22Rv1 (cell line): ENCODE data around the gene RPL13A.

ENCODE experiments used
- H3K27ac ChIP-seq: fragments of 450-650 bp; 2 replicates; pipeline ENCODE4 v1.5.1; 2017
- ZFX ChIP-seq: fragments of 450-650 bp; IDR thresholded peaks from 2 replicates; pipeline ENCODE4 v1.6.1; 2017; ENCODE audit warnings: antibody characterized with exemption, borderline replicate concordance
- TF ChIP-seq, protein P1 (sequence below): fragments of 450-650 bp; IDR thresholded peaks from 2 replicates; pipeline ENCODE4 v1.5.1; 2017; ENCODE audit warnings: mild to moderate bottlenecking

RPL13A gene

DNA sequence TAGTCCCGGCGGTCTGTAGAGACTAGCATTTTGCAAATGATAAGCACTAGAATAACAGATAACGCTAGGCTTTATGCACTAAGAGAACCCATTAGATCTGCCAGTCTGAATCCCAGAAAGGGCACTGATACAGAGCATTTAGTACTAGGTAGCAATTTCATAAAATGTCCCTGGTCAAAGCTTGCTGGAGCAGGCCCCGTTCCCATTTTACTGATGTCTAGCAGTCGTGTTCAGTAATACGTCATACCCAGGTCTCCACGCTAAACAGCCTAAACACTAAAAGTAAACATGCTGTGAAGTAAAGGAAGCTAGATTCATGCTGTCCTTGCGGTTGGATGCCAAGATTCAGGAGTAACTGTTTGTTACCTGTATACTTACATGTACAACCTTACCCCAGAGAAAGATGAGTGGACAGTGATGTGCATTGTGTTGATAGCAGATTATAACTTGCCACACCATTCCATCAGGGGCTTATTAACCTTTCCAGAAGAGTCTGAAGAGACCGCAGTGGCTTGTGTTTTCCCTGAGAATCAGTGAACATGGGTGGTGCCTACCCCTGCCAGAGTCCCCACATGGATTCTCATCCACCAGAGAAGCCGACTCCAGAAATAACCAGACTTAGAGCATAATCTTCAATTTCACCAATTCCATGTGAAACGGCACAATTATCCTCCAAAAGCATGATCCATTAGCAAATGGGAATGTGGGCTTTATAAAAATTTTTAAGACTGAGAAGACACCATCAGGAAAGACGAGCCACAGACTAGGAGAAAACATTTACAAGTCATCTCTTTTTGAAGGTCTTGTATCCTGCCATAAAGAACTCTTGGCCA, 5.4 kb downstream of the RPL13A start:
- TF ChIP-seq ZFX, result no peak
- TF ChIP-seq, protein P1, sequence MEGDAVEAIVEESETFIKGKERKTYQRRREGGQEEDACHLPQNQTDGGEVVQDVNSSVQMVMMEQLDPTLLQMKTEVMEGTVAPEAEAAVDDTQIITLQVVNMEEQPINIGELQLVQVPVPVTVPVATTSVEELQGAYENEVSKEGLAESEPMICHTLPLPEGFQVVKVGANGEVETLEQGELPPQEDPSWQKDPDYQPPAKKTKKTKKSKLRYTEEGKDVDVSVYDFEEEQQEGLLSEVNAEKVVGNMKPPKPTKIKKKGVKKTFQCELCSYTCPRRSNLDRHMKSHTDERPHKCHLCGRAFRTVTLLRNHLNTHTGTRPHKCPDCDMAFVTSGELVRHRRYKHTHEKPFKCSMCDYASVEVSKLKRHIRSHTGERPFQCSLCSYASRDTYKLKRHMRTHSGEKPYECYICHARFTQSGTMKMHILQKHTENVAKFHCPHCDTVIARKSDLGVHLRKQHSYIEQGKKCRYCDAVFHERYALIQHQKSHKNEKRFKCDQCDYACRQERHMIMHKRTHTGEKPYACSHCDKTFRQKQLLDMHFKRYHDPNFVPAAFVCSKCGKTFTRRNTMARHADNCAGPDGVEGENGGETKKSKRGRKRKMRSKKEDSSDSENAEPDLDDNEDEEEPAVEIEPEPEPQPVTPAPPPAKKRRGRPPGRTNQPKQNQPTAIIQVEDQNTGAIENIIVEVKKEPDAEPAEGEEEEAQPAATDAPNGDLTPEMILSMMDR, result no peak
- H3K27ac ChIP-seq, result peak overlapping the region; percentile 98

DNA sequence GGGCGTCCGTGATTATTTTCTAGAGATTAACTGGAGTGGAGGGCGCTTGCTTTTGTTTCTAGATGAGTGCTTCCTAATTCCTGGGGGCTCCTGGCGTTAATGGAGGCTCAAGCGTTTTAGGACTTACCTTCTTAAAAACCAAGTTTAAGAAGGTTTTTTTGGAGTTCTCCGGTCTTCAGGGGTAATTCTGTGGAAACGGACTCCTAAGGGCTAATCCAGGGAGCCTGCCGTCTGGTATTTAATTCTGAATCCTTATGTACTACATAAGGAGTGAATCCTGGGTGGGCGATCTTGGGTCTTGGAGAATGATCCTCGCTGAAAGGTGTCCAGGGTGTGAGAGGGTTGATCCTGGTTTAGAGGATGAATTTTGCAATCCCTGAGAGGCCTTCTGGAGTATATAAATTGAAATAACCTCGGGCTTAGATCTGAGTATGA, 9.2 kb downstream of the RPL13A start:
- H3K27ac ChIP-seq, result peak overlapping the region; percentile 98
- TF ChIP-seq ZFX, result no peak
- TF ChIP-seq, protein P1, result no peak

DNA sequence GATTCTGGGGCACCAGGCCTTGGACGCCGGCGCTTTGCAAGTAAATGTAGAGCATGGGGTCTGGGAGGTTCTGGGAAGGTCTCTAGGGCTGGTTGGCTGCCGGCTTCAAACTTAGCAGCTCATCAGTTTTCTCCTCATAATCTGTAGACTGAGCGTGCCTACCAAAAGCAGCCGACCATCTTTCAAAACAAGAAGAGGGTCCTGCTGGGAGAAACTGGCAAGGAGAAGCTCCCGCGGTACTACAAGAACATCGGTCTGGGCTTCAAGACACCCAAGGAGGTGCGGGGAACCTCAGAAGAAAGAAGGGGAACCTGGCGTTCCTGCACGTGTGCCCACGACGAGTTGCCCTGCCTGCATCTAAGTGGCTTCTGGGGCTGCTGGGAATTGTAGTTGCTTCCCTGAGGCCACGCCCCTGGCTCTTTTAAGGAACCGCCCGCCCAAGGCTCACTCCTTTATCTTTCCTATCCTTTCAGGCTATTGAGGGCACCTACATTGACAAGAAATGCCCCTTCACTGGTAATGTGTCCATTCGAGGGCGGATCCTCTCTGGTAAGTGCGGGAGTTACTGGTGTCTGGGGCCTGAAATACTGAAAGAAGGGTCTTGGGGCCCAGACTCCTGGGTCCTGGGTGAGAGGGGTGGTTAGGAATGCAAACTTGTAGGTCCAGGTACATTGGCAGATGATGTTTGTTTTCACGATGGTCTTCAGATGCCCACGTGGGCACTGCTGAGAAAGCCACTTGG, 9.8 kb downstream of the RPL13A start:
- H3K27ac ChIP-seq, result peak overlapping the region; percentile 98
- TF ChIP-seq, protein P1, result no peak
- TF ChIP-seq ZFX, result no peak

DNA sequence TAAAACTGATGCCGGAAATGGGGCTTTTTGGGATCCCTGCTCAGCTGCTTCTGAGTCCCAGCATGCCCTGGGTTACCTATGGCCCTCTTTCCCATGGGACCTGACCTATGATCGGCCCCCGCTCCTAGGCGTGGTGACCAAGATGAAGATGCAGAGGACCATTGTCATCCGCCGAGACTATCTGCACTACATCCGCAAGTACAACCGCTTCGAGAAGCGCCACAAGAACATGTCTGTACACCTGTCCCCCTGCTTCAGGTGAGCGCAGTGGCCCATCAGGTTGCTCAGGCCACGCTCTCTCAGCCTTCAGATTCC, 10.3 kb downstream of the RPL13A start:
- H3K27ac ChIP-seq, result peak overlapping the region; percentile 98
- TF ChIP-seq, protein P1, result no peak
- no peak for TF ChIP-seq ZFX

DNA sequence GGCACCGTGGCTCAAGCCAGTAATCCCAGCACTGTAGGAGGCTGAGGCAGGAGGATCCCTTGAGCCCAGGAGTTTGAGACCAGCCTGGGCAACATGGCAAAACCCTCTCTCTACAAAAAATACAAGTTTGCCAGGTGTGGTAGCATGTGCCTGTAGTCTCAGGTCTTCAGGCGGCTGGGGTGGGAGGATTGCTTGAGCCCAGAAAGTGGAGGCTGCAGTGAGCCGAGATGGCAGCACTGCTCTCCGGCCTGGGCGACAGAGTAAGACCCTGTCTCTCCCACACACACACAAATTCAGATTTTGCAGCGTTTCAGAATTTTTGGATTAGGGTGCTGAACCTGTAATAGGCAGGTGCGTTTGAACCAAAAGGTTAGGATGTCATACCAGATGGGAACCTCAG, 11.1 kb downstream of the RPL13A start:
- H3K27ac ChIP-seq, result peak overlapping the region; percentile 98
- TF ChIP-seq, protein P1, result no peak
- TF ChIP-seq ZFX, result no peak

DNA sequence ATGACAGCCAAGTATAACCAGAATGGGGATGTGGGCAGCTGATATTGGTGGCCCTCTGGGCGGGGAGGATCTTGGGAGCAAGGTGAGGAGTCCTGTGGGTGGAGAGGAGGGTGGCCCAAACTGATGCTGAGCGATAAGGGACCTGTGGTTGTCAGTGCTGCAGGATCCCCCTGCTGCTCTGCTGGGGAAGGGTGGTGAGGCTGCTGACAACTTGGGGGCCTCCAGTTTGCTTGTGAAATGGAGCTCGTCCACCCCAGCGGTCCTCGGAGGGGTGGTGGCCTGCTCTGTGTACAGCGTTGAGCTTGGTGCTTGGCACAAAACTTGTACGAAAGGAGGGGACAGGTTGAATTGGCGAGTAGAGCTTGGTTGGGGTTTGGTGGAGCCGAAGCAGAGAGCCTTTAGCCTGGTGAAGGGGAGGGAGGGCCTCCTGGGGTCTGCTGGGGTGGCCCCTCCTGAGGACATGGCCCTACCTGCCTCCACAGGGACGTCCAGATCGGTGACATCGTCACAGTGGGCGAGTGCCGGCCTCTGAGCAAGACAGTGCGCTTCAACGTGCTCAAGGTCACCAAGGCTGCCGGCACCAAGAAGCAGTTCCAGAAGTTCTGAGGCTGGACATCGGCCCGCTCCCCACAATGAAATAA, 11.7 kb downstream of the RPL13A start:
- TF ChIP-seq ZFX, result no peak
- TF ChIP-seq, protein P1, result no peak
- peak overlapping the region; percentile 98 for H3K27ac ChIP-seq
